Liver (tissue), 9 donors: ENCODE results near the gene COPS4. TPM values are rescaled to one million over a fixed set of nuclear protein-coding genes. Genes with fewer than 3 reads are reported as not detected.

Experiments used
- DNase-seq: peaks from one replicate; pipeline ENCODE4 v3.0.0-alpha.2; 2017; ENCODE audit warnings: low spot score
- H3K27ac ChIP-seq, 2 donors: one replicate each; pipeline ENCODE4 v1.7.0; 2013; ENCODE audit warnings: inconsistent platforms in 2 of 2, low read length in 2 of 2, control low read depth in 1 of 2, low read depth in 1 of 2, mild to moderate bottlenecking in 1 of 2
- H3K27me3 ChIP-seq, 4 donors: one replicate each; pipeline versions ENCODE4 v1.6.1 to v1.7.0; 2013; ENCODE audit warnings: low read length in 3 of 4, inconsistent platforms in 1 of 4, mild to moderate bottlenecking in 1 of 4, moderate library complexity in 1 of 4; ENCODE audit not compliant: control insufficient read depth in 4 of 4, insufficient read depth in 4 of 4
- H3K36me3 ChIP-seq, 4 donors: one replicate each; pipeline versions ENCODE4 v1.6.1 to v1.7.0; 2013; ENCODE audit warnings: low read length in 3 of 4, mild to moderate bottlenecking in 3 of 4, low read depth in 1 of 4, moderate library complexity in 1 of 4; ENCODE audit not compliant: control insufficient read depth in 4 of 4, insufficient read depth in 3 of 4
- H3K4me1 ChIP-seq, 4 donors: one replicate each; pipeline versions ENCODE4 v1.6.1 to v1.7.0; 2013; ENCODE audit warnings: low read length in 3 of 4, mild to moderate bottlenecking in 3 of 4, moderate library complexity in 1 of 4; ENCODE audit not compliant: control insufficient read depth in 4 of 4, insufficient read depth in 4 of 4
- H3K4me3 ChIP-seq, 3 donors: one replicate each; pipeline versions ENCODE4 v1.6.1 to v1.7.0; 2013; ENCODE audit warnings: low read length in 3 of 3, control low read depth in 1 of 3, low read depth in 1 of 3, mild to moderate bottlenecking in 1 of 3
- H3K9ac ChIP-seq, 2 donors: one replicate each; pipeline ENCODE4 v1.7.0; 2013; ENCODE audit warnings: low read length in 2 of 2, mild to moderate bottlenecking in 2 of 2, moderate library complexity in 2 of 2, control low read depth in 1 of 2, low read depth in 1 of 2
- H3K9me3 ChIP-seq, 4 donors: one replicate each; pipeline versions ENCODE4 v1.6.1 to v1.7.0; 2013; ENCODE audit warnings: low read length in 3 of 4; ENCODE audit not compliant: control insufficient read depth in 4 of 4
- ATF3 ChIP-seq: IDR thresholded peaks from 2 replicates; pipeline ENCODE4 v1.6.1; 2016; ENCODE audit warnings: antibody characterized with exemption
- EGR1 ChIP-seq, 2 donors: IDR thresholded peaks; 2 replicates each; pipeline ENCODE4 v1.6.1; 2016 to 2018; ENCODE audit warnings: antibody characterized with exemption in 2 of 2, low read depth in 2 of 2
- FOXA1 ChIP-seq: IDR thresholded peaks from 2 replicates; pipeline ENCODE4 v1.6.1; 2016; ENCODE audit warnings: antibody characterized with exemption
- FOXA2 ChIP-seq: IDR thresholded peaks from 2 replicates; pipeline ENCODE4 v1.6.1; 2016; ENCODE audit warnings: antibody characterized with exemption
- GABPA ChIP-seq, 2 donors: IDR thresholded peaks in 1 of 2; conservative IDR thresholded peaks in 1 of 2; 2 replicates each; pipeline ENCODE4 v1.6.1; 2016; ENCODE audit warnings: antibody characterized with exemption in 2 of 2, mild to moderate bottlenecking in 1 of 2, moderate library complexity in 1 of 2
- HNF4A ChIP-seq, 2 donors: conservative IDR thresholded peaks; 2 replicates each; pipeline ENCODE4 v1.6.1; 2016; ENCODE audit warnings: antibody characterized with exemption in 2 of 2, mild to moderate bottlenecking in 2 of 2
- HNF4G ChIP-seq: IDR thresholded peaks from 2 replicates; pipeline ENCODE4 v1.6.1; 2016; ENCODE audit warnings: antibody characterized with exemption
- JUND ChIP-seq, 2 donors: IDR thresholded peaks; 2 replicates each; pipeline ENCODE4 v1.6.1; 2016; ENCODE audit warnings: antibody characterized with exemption in 2 of 2
- MAX ChIP-seq: IDR thresholded peaks from 2 replicates; pipeline ENCODE4 v1.6.1; 2016; ENCODE audit warnings: antibody characterized with exemption
- NR2F2 ChIP-seq: IDR thresholded peaks from 2 replicates; pipeline ENCODE4 v1.6.1; 2016; ENCODE audit warnings: antibody characterized with exemption
- RAD21 ChIP-seq, 2 donors: IDR thresholded peaks; 2 replicates each; pipeline ENCODE4 v1.6.1; 2016; ENCODE audit warnings: antibody characterized with exemption in 2 of 2, mild to moderate bottlenecking in 2 of 2
- REST ChIP-seq: IDR thresholded peaks from 2 replicates; pipeline ENCODE4 v1.6.1; 2016; ENCODE audit warnings: antibody characterized with exemption, mild to moderate bottlenecking
- RXRA ChIP-seq, 2 donors: IDR thresholded peaks; 2 replicates each; pipeline ENCODE4 v1.6.1; 2017 to 2018; ENCODE audit warnings: antibody characterized with exemption in 2 of 2, mild to moderate bottlenecking in 1 of 2
- SP1 ChIP-seq: IDR thresholded peaks from 2 replicates; pipeline ENCODE4 v1.6.1; 2018; ENCODE audit warnings: antibody characterized with exemption, mild to moderate bottlenecking
- TAF1 ChIP-seq: conservative IDR thresholded peaks from 2 replicates; pipeline ENCODE4 v1.6.1; 2016; ENCODE audit warnings: antibody characterized with exemption, mild to moderate bottlenecking
- YY1 ChIP-seq: IDR thresholded peaks from 2 replicates; pipeline ENCODE4 v1.6.1; 2016; ENCODE audit warnings: antibody characterized with exemption, mild to moderate bottlenecking
- ZBTB33 ChIP-seq: IDR thresholded peaks from 2 replicates; pipeline ENCODE4 v1.6.1; 2016; ENCODE audit warnings: antibody characterized with exemption
- WGBS: extraction: QIAGEN DNeasy Blood & Tissue Kit; methylation state at CpG from one replicate; pipeline ENCODE4 v1.1.7; 2013; 5-methylcytosine and 5-hydroxymethylcytosine counted together
- polyA plus RNA-seq, 2 donors: library from polyadenylated mRNA; stranded (reverse) in 1 of 2; unstranded in 1 of 2; fragments of 200-250 nt in 1 of 2; fragments of >200 nt in 1 of 2; fragmentation: Nextera tagmentation in 1 of 2; extraction: Ambion mirVana in 1 of 2; gene quantifications; one replicate each; pipeline versions ENCODE4 v1.2.1 to v1.2.3, GENCODE V29; 2013 to 2015
- total RNA-seq, 2 donors: library from RNA; depleted of rRNA; stranded (reverse); fragments of >200 nt; gene quantifications; one replicate each; pipeline ENCODE4 v1.2.3, GENCODE V29; 2014
- TF ChIP-seq, protein P1 (sequence below): fragments of 150-350 bp; IDR thresholded peaks from 2 replicates; pipeline ENCODE4 v1.5.1; 2017; ENCODE audit warnings: improper control_type of control experiment, low read depth, low read length; ENCODE audit not compliant: missing input control
- donor health status: healthy.
- donor health status: healthy.
- donor health status: healthy.
- donor health status: healthy.
- donor health status: healthy.

Gene COPS4
- total and polyA plus RNA-seq, 4 donors, result 15.3 to 46.3 (median 17.4) TPM

DNA sequence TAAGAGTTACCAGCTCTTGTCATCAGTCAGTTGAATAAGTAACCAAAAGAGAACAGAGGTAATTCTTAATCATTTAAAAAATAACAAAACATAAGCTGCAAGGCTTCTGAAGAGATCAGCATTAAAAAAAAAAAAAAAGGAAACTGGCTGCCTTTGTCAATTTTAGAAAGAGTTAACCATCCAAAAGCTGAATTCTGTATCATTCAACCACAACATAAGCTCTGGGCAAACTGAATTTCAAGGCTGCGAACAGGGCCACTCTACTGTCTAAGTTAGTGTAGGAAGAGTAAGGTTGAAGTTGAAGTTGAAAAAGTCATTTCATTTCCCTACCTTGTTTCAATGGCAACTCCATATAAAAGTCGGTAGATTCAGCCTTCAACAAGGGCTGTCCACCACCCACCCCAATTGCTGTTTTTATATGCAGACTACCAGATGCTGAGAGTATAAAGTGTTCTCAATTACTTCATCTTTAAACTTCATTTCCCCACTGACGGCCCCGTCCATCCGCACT is 23.2 kb upstream of the COPS4 start:
- Histone ChIP-seq H3K9ac (peak overlapping the region in 1 of 2 donors; percentile 59), H3K9me3 (no peaks in the 10 kb centered on the region), H3K36me3 (no peaks in the 10 kb centered on the region), H3K4me3 (peak overlapping the region in 2 of 3 donors; percentile 70 to 80), H3K4me1 (peaks cover 2 to 33% (median 26%) of the 10 kb centered on the region in 4 donors), H3K27me3 (no peaks in the 10 kb centered on the region), H3K27ac (peak overlapping the region; percentile 64 to 69)
- DNase-seq, result no peak
- 7% methylated on average over 5 of the region's 5 CpGs for WGBS
- TF ChIP-seq GABPA (IDR thresholded peaks at IDR 0.05 in 1 of 2, conservative IDR thresholded peaks at IDR 0.05 in 1 of 2) (no peak), HNF4A (conservative IDR thresholded peaks at IDR 0.05) (no peak), FOXA2 (no peak), YY1 (no peak), REST (no peak), NR2F2 (no peak), RXRA (IDR thresholded peaks at IDR 0.05) (no peak), RAD21 (IDR thresholded peaks at IDR 0.05) (no peak), EGR1 (IDR thresholded peaks at IDR 0.05; ENCODE audit: low read depth in 2 of 2) (no peak), HNF4G (no peak), ZBTB33 (no peak), FOXA1 (no peak), JUND (IDR thresholded peaks at IDR 0.05) (no peak), TAF1 (no peak), ATF3 (no peak), MAX (no peak), SP1 (no peak)
- TF ChIP-seq, protein P1, sequence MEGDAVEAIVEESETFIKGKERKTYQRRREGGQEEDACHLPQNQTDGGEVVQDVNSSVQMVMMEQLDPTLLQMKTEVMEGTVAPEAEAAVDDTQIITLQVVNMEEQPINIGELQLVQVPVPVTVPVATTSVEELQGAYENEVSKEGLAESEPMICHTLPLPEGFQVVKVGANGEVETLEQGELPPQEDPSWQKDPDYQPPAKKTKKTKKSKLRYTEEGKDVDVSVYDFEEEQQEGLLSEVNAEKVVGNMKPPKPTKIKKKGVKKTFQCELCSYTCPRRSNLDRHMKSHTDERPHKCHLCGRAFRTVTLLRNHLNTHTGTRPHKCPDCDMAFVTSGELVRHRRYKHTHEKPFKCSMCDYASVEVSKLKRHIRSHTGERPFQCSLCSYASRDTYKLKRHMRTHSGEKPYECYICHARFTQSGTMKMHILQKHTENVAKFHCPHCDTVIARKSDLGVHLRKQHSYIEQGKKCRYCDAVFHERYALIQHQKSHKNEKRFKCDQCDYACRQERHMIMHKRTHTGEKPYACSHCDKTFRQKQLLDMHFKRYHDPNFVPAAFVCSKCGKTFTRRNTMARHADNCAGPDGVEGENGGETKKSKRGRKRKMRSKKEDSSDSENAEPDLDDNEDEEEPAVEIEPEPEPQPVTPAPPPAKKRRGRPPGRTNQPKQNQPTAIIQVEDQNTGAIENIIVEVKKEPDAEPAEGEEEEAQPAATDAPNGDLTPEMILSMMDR, result no peak
